C4-2B (cell line): Measurements from ENCODE around the gene TRAPPC11.

ENCODE experiments used
- ZFX ChIP-seq: fragments of 450-650 bp; IDR thresholded peaks from 2 replicates; pipeline ENCODE4 v1.6.1; 2017
- TF ChIP-seq, protein P1 (sequence below): fragments of 450-650 bp; conservative IDR thresholded peaks from 2 replicates; pipeline ENCODE4 v1.5.1; 2017; ENCODE audit warnings: mild to moderate bottlenecking

DNA sequence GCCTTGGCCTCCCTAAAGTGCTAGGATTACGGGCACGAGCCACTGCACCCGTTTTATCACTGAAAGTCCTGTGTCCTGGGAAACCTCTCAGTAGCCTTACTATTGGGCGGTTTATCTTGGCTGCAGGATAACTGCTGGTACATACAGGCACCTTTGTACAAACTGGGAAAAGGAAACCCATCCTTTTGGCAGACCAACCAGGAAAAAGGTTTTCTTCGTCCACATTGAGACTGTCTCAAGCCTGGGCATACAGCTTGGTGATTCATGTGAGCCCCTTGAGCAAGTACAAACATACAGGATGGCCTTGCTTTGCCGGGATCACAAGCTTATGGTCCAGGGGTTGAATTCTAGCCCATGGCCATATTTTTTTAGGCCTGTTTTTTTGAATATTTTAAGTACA is 32.9 kb upstream of the TRAPPC11 start:
- TF ChIP-seq, protein P1, sequence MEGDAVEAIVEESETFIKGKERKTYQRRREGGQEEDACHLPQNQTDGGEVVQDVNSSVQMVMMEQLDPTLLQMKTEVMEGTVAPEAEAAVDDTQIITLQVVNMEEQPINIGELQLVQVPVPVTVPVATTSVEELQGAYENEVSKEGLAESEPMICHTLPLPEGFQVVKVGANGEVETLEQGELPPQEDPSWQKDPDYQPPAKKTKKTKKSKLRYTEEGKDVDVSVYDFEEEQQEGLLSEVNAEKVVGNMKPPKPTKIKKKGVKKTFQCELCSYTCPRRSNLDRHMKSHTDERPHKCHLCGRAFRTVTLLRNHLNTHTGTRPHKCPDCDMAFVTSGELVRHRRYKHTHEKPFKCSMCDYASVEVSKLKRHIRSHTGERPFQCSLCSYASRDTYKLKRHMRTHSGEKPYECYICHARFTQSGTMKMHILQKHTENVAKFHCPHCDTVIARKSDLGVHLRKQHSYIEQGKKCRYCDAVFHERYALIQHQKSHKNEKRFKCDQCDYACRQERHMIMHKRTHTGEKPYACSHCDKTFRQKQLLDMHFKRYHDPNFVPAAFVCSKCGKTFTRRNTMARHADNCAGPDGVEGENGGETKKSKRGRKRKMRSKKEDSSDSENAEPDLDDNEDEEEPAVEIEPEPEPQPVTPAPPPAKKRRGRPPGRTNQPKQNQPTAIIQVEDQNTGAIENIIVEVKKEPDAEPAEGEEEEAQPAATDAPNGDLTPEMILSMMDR = no peak
- TF ChIP-seq ZFX = no peak
